Peyer's patch (tissue), 4 donors: ENCODE data around the gene EHD2. TPM values are rescaled to one million over a fixed set of nuclear protein-coding genes. Genes with fewer than 3 reads are reported as not detected.

Experiments used
- DNase-seq, 3 donors: peaks; one replicate each; pipeline ENCODE4 v3.0.0-alpha.2; 2017 to 2019
- H3K27ac ChIP-seq, 4 donors: fragments of 200-600 bp; sonication (generic); one replicate each; pipeline ENCODE4 v1.5.1; 2016 to 2019
- H3K27me3 ChIP-seq, 2 donors: fragments of 200-600 bp; sonication (generic); one replicate each; pipeline ENCODE4 v1.5.1; 2019
- H3K36me3 ChIP-seq, 3 donors: fragments of 200-600 bp; sonication (generic); one replicate each; pipeline ENCODE4 v1.5.1; 2016 to 2019
- H3K4me1 ChIP-seq, 4 donors: fragments of 200-600 bp; sonication (generic); one replicate each; pipeline ENCODE4 v1.5.1; 2016 to 2019
- H3K4me3 ChIP-seq, 4 donors: fragments of 200-600 bp; sonication (generic); 1 replicate in 3 of 4; 2 replicates in 1 of 4; pipeline ENCODE4 v1.5.1; 2016 to 2019; ENCODE audit warnings: mild to moderate bottlenecking in 1 of 4
- H3K9me3 ChIP-seq, 4 donors: fragments of 200-600 bp; sonication (generic); one replicate each; pipeline ENCODE4 v1.5.1; 2016 to 2019; ENCODE audit warnings: mild to moderate bottlenecking in 1 of 4
- POLR2A ChIP-seq, 2 donors: fragments of 450-650 bp; IDR thresholded peaks; one replicate each; pipeline ENCODE4 v1.5.1; 2017; ENCODE audit warnings: antibody characterized with exemption in 2 of 2, mild to moderate bottlenecking in 2 of 2, moderate library complexity in 2 of 2
- total RNA-seq, 4 donors: library from RNA; depleted of rRNA; stranded (reverse); fragments of >200 nt; gene quantifications; one replicate each; pipeline ENCODE4 v1.1.0, GENCODE V29; 2016
- TF ChIP-seq, protein P1 (sequence below), 6 experiments: fragments of 450-650 bp in 4 of 6; fragments of 200-600 bp in 2 of 6; sonication (generic) in 1 of 6; IDR thresholded peaks; one replicate each; pipeline ENCODE4 v1.5.1; 2017 to 2019; ENCODE audit warnings: antibody characterized with exemption in 6 of 6, mild to moderate bottlenecking in 3 of 6, moderate library complexity in 1 of 6

The EHD2 gene
- total RNA-seq, 4 donors from 2014 or later: 11.2 to 117 (median 23.0) TPM

DNA sequence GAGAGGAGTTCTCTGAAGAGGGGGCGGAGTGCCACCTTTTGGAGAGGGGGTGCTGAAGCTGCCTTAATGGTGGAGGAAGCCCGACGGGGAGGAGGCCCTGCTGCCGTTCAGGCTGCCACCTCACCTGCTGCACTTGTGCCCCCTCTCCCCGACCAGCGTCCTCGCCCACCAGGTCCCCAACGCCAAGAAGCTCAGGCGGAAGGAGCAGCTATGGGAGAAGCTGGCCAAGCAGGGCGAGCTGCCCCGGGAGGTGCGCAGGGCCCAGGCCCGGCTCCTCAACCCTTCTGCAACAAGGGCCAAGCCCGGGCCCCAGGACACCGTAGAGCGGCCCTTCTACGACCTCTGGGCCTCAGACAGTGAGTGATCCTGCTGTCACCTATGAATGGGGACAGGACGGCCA lies 37.5 kb downstream of the EHD2 start:
- peaks cover 0 to 26% (median 8%) of the 10 kb centered on the region in 4 donors for H3K4me1 ChIP-seq
- no peak for DNase-seq
- no peak overlapping the region for H3K4me3 ChIP-seq
- no peak for TF ChIP-seq POLR2A (IDR thresholded peaks at IDR 0.05)
- TF ChIP-seq, protein P1, sequence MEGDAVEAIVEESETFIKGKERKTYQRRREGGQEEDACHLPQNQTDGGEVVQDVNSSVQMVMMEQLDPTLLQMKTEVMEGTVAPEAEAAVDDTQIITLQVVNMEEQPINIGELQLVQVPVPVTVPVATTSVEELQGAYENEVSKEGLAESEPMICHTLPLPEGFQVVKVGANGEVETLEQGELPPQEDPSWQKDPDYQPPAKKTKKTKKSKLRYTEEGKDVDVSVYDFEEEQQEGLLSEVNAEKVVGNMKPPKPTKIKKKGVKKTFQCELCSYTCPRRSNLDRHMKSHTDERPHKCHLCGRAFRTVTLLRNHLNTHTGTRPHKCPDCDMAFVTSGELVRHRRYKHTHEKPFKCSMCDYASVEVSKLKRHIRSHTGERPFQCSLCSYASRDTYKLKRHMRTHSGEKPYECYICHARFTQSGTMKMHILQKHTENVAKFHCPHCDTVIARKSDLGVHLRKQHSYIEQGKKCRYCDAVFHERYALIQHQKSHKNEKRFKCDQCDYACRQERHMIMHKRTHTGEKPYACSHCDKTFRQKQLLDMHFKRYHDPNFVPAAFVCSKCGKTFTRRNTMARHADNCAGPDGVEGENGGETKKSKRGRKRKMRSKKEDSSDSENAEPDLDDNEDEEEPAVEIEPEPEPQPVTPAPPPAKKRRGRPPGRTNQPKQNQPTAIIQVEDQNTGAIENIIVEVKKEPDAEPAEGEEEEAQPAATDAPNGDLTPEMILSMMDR (IDR thresholded peaks at IDR 0.05): no peak
- H3K36me3 ChIP-seq: peaks cover 0 to 93% (median 4%) of the 10 kb centered on the region in 3 donors
- H3K27ac ChIP-seq: no peak overlapping the region
- H3K27me3 ChIP-seq: no peaks in the 10 kb centered on the region
- H3K9me3 ChIP-seq: no peaks in the 10 kb centered on the region

DNA sequence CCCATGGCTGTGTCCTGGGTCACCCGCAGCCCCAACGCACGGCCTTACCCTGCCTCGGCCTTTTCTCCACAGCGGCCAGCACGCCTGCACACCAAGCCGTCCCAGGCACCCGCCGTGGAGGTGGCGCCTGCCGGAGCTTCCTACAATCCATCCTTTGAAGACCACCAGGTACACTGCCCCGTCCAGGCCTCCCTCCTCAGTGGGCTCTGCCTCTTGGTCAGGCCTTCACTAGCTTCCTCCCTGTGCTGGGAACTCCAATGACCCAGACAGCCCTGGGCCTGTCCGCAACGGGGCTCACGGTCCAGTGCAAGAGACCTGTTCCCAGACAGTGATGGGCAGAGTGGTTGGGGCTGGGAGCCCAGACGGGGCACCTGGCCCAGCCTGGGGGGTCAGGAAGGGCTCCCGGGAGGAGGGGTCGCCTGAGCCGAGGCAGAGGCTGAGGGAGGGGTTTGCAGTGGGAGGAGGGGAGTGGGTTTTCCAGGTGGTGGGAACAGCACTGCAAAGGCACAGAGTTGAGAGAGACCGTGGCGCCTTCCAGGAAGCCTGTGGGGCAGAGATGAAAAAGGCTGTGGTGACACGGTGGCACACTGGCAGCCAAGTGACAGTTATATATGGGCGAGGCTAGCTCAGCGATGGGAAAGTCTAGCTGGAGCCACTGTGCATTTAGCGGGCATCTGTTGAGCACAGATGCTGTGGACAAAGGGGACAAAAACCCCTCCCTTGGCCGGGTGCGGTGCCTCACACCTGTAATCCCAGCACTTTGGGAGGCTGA lies 39.4 kb downstream of the EHD2 start:
- Histone ChIP-seq H3K9me3 (no peaks in the 10 kb centered on the region), H3K36me3 (peaks cover 0 to 100% (median 4%) of the 10 kb centered on the region in 3 donors), H3K4me1 (peaks cover 0 to 20% (median 3%) of the 10 kb centered on the region in 4 donors), H3K27ac (no peak overlapping the region), H3K4me3 (no peak overlapping the region), H3K27me3 (no peaks in the 10 kb centered on the region)
- DNase-seq: no peak
- TF ChIP-seq, protein P1 (IDR thresholded peaks at IDR 0.05): no peak
- no peak for TF ChIP-seq POLR2A (IDR thresholded peaks at IDR 0.05)

DNA sequence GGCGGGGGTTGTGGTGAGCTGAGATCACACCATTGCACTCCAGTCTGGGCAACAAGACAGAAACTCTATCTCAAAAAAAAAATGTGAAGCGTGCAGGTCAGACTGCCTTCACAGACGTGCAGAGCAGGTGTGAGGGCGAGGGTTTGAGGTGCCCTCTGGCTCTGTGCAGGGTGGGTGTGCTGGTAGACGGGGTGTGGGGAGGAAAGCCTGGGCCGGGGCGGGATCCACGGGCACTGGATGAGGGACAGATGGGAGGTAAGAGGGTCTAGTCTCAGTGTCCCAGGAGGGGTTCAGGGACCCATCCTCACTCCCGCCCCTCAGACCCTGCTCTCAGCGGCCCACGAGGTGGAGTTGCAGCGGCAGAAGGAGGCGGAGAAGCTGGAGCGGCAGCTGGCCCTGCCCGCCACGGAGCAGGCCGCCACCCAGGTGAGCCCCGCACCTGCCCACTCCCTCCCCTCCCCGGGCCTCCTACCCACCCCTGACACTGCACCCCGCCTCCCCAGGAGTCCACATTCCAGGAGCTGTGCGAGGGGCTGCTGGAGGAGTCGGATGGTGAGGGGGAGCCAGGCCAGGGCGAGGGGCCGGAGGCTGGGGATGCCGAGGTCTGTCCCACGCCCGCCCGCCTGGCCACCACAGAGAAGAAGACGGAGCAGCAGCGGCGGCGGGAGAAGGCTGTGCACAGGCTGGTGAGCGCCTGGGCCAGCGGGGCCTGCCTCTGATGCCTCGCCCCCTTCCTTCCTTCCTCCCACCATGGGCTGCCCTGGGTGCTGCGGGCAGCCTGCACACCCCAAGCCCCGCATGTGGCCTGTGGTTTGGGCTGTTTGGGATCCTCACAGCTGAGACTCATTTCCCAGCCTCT lies 41.2 kb downstream of the EHD2 start:
- Histone ChIP-seq H3K4me1 (peaks cover 0 to 14% (median 3%) of the 10 kb centered on the region in 4 donors), H3K36me3 (peaks cover 0 to 86% (median 4%) of the 10 kb centered on the region in 3 donors), H3K4me3 (no peak overlapping the region), H3K27me3 (no peaks in the 10 kb centered on the region), H3K27ac (no peak overlapping the region), H3K9me3 (no peaks in the 10 kb centered on the region)
- TF ChIP-seq, protein P1 (IDR thresholded peaks at IDR 0.05): no peak
- no peak for TF ChIP-seq POLR2A (IDR thresholded peaks at IDR 0.05)
- no peak for DNase-seq

DNA sequence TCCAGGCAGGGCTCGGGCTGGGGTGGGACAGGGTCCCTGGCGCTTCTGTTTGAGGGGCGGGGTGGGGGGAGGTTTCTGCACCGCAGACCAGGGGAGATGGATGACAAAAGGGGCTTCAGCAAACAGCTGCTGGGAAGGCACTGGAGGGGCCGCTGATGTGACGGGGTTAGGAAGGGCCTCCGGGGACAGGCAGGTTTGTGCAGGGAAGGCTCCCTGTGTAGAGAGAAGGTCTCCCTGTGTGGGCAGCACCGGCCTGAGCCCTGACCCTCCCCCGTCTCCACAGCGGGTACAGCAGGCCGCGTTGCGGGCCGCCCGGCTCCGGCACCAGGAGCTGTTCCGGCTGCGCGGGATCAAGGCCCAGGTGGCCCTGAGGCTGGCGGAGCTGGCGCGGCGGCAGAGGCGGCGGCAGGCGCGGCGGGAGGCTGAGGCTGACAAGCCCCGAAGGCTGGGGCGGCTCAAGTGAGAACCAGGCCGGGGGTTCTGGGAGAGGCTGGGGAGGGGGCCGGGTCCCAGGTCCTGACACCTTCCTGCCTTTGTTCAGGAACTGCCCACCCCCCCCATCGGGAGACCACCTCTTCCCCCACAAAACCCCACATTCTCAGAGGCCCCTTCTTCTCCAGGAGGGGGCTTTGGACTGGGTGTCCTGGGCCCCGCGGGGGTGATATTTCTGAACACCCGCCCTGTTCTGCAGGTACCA lies 42.0 kb downstream of the EHD2 start:
- peaks cover 0 to 78% (median 3%) of the 10 kb centered on the region in 3 donors for H3K36me3 ChIP-seq
- H3K4me3 ChIP-seq: no peak overlapping the region
- H3K27ac ChIP-seq: no peak overlapping the region
- no peak for TF ChIP-seq POLR2A (IDR thresholded peaks at IDR 0.05)
- TF ChIP-seq, protein P1 (IDR thresholded peaks at IDR 0.05): no peak
- no peak for DNase-seq
- no peaks in the 10 kb centered on the region for H3K9me3 ChIP-seq
- no peaks in the 10 kb centered on the region for H3K27me3 ChIP-seq
- H3K4me1 ChIP-seq: peaks cover 0 to 14% (median 3%) of the 10 kb centered on the region in 4 donors
